Activated naive CD4-positive, alpha-beta T cell treated with Interleukin-2 at 50 U/mL for 16 hours (primary cell): ENCODE measurements around the gene FBXO38.

Experiments
- DNase-seq: peaks from one replicate; pipeline ENCODE4 v3.0.0-alpha.2; 2020

Gene FBXO38

DNA sequence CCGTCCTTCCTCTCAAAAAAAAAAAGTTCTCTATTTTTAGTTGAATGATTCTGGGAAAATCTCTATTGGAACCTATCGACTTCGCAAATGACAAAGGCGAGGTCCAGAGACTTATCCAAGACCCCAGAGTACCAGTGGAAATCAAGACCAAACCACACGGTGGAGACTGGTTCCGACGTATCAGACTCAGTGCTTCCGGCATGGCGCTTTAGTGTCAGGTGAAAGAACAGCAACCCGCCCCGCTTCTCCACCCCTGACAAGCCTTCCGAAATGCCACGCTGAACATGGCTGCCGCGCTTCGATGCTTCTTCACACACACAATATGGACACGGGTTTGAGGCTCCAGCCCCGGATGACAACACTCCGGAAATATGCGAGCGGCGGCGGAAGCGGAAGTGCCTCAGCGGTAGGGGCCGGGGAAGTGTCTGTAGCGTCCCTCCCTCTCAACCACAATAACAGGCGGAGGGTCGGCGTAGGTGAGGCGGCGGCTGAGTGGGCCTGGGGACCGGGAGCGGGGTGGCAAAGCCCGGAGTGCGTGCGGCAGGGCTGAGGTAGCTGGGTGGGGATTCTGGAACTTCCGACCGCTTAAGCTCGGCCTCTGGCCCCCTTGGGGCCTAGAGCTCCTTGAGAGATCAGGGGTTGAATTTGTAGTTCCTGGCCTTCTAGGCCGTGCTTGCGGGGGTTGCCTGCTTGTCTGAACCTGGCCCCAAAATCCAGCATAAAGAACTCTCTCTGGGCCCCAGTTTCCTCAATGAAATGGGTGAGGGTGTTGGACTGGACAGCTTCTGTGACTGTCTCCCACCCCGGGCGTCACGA, at the start of gene FBXO38:
FBXO38 (plus strand) TSS at position 395 of the 816 bp plus-strand sequence. CDS start 10,819 bp downstream, outside the sequence.
- peak; percentile 98 for DNase-seq

GRCh38 chr5:148335259-148335658, 48.5 kb upstream of the FBXO38 start, which contains the start of gene SPINK9:
SPINK9 (plus strand) TSS chr5:148335559; CDS start chr5:148335614, 55 bp downstream.
- no peak for DNase-seq

- DNase-seq = no peak
Measured at GRCh38 chr5:148336704-148337435, 46.9 kb upstream of the FBXO38 start.

GRCh38 chr5:148342371-148343045, 41.2 kb upstream of the FBXO38 start:
- DNase-seq = no peak

DNA sequence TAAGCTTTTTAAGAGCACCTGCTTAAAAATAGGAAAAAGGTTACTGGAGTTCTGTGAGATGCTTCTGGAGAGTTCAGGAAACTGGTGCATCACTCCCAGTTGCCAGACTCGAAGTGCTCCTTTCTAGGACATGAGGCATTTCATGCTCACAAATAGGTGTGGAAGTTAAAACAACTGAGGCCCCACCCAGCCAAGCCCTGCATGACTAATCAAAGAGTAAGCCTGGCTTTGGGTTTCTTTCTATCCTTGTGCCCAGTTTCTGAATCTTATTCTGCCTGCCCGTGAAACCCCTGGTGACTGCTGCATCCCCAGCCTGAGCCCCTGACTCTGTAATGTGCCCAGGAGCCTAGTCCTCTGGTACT, 40.7 kb upstream of the FBXO38 start:
- DNase-seq = no peak

DNA sequence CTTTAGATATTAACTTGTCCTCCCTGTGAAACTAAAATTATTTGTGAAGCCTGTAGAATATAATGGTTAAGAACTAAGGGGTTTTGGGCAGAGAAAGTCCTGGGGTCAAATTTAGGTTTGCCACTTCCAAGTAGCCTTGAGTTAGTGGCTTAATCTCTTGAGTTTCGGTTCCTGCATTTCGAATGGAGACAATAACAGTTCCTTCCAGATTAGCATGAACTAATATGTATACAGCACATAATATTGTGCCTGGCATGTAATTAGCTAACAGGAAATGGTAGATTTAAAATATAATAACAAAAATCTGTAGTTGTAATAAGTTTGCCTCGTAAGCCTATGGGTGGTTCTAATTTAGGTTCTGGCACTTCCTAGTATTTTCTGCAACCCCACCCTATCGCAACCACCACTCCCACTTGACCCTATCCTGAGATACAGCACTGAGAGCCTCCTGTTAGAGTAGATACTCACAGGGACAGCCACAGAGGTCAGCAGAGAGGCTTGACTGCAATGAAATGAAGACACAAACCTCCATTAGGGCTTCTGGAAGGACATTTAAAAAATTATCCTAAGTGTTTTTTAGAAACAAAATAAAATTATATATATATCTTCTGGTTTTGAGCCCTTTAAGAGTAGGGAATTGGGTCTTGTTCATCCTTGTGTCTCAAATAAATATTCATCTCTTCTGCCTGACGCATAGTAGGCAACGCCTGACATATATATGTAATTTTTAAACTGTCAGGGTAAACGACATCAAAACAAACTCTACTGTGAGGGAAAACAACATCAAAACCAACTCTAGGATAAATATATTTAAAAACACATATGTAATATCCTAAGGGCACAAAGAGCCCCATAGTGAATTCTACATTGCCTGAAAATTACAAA, 39.9 kb upstream of the FBXO38 start:
- no peak for DNase-seq

- DNase-seq = no peak
Measured at GRCh38 chr5:148347706-148348105, 36.1 kb upstream of the FBXO38 start.

DNA sequence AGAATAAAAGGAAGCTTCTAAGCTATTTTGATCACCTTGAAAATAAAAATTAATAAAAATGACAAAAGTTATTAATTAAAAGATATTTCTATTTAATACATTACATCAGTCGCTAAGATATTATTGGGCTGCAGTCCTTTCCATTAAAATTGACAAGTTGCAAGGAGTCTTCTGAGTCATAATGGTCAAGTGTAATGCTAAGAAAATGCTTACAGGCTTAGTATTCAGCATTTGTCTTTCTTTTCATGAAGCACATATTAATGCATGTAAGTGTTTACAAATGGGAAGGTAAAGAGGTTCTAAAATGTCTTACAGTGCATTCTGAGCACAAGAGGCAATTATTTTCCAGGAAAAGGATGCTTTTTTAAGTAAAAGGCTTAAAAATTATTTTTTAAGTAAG, 31.1 kb upstream of the FBXO38 start:
- no peak for DNase-seq

- DNase-seq = no peak
Measured at GRCh38 chr5:148353634-148354033, 30.1 kb upstream of the FBXO38 start.

DNA sequence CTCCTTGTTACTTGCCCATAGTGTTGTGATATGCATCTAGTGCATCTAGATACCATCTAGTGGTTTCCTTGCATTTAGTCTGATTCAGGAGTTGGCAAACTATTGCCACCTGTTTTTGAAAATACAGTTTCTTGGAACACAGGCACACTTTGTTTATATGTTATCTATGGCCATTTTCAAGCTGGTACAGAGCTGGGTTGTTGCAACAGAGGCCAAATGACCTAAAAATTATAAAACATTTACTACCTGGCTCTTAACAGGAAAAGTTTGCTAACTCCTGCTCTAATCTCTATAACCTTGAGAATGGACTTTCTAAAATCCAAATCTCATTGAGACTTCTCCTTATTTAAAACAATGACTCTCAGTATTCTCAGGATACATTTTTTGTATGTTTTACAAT, 19.4 kb upstream of the FBXO38 start:
- no peak for DNase-seq

- DNase-seq = no peak
Measured at GRCh38 chr5:148368299-148368698, 15.5 kb upstream of the FBXO38 start.

GRCh38 chr5:148372166-148372725, 11.5 kb upstream of the FBXO38 start:
- no peak for DNase-seq

GRCh38 chr5:148372893-148373292, 10.9 kb upstream of the FBXO38 start:
- no peak for DNase-seq

- DNase-seq = no peak
Measured at GRCh38 chr5:148374690-148375360, 8.9 kb upstream of the FBXO38 start.

DNA sequence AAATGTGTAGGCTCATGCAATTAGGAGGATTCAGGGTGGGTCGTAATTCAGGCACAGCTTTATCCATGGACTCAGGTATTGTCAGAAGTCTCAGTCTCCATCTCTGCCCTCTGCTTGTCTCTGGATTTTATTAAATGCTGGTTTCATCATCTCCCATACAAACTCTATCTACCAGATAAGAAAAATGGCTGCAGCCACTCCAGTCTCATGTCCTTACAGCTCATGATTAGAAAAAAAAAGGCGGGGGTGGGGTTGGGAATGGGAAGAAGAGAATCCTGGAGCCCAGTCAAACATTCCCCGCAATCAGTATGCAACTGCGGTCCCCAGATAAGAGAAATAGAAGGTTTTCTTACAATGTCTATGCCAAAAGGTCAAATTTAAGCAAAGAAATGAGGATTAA, 7.6 kb upstream of the FBXO38 start:
- DNase-seq = no peak

- DNase-seq = no peak
Measured at GRCh38 chr5:148378670-148379069, 5.1 kb upstream of the FBXO38 start.

DNA sequence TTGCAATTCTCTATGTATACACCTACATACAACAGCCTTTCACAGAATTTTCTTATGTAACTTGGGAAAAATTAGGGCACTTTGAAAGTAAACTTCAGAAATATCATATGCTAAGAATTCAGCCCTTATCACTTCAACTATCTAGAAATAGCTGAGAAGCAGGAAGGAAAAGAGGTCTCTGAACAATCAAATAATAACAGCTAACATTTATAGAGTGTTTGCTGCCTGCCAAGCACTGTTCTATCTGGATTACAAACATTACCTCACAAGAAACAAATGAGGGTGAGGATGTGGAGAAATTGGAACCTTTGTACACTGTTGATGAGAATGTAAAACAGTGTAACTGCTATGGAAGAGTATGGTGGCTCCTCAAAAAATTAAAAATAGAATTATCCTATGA, 4.4 kb upstream of the FBXO38 start:
- no peak for DNase-seq

- no peak for DNase-seq
Measured at GRCh38 chr5:148381906-148382305, 1.9 kb upstream of the FBXO38 start.

- DNase-seq = no peak
Measured at GRCh38 chr5:148382961-148383360, 797 bp upstream of the FBXO38 start.

GRCh38 chr5:148384380-148384737, 601 bp downstream of the FBXO38 start:
- no peak for DNase-seq

DNA sequence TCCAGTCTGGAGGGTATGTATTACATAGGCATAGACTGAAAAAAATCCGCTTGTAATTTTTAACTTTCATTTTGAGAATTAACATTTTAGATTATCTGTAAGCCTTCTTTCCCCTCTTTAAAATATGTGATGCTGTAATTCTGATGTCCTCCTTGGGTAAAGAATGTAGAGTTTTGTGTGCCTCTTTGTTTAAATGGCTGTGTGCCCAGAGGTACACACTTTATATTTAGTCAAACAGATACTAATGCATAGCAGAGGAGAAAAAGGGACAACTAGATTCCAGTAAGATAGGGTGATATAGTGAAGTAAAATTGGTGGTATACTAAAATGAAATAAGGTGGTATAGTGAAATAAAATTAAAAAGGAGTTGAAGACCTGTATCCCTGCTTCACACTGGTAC, 1.3 kb downstream of the FBXO38 start:
- no peak for DNase-seq

DNA sequence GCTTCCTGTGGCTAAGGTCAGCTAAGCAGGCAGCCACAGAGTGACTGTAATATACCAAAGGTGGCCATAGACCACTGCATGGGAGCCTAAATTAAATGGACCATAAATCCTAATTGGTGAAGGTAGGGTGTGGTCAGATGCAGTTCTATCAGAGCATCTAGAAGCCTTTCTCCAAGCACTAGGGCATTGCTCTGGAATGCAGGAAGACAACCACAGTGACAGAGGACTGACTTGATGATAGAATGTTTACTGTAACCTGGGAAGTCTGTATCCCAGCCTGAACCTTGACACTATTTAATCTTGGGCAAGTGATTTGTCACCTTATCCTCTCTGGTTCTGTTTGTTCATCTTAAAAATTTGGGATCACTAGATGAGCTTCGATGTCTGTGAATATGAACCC, 2.3 kb downstream of the FBXO38 start:
- DNase-seq = no peak
